Measurements from ENCODE around the gene RRBP1.

DNA sequence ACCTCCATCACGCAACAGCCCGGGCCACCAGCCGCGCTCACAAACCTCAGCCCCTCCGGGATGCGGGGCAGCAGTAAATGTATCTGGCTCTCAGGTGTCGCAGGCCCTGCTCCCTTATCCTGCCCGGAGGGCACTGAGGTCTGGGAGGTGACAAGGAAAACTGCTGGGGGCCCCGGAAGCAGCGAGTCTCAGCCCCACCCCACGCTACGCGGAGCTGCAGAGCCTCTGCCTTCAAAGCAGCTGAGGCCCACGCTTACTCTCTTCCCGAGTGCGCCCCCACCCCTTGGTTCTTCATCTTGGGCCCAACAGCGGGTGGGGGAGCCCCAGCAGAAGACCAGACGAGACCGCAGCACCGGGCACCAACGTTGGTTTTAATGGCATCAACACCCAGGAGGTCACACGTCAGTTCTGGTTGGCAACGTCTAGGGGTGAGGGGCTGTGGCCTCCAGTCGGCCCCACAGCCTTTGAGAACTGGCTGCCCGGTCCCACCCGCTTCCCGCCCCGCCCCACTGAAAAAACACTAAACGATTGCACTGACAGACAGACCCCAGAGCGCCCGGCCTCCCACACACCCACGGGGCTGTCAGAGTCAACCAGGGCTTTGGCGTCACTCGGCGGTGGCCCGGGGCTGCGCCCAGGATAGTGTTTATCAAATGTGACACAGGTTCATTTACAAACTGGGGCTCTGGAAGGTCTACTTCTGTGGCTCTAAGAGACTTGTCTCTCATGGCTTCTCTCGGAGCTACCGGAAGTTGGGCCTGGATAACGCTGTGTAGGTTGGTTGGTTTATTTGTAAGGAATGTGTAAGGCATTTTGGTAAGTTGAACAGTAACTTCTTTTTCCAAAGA lies 68.5 kb downstream of the RRBP1 start:
- TF ChIP-seq, protein P1, sequence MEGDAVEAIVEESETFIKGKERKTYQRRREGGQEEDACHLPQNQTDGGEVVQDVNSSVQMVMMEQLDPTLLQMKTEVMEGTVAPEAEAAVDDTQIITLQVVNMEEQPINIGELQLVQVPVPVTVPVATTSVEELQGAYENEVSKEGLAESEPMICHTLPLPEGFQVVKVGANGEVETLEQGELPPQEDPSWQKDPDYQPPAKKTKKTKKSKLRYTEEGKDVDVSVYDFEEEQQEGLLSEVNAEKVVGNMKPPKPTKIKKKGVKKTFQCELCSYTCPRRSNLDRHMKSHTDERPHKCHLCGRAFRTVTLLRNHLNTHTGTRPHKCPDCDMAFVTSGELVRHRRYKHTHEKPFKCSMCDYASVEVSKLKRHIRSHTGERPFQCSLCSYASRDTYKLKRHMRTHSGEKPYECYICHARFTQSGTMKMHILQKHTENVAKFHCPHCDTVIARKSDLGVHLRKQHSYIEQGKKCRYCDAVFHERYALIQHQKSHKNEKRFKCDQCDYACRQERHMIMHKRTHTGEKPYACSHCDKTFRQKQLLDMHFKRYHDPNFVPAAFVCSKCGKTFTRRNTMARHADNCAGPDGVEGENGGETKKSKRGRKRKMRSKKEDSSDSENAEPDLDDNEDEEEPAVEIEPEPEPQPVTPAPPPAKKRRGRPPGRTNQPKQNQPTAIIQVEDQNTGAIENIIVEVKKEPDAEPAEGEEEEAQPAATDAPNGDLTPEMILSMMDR (IDR thresholded peaks at IDR 0.05), result no peak
- no peak for TF ChIP-seq EP300 (IDR thresholded peaks at IDR 0.05)
- no peak for TF ChIP-seq POLR2A (IDR thresholded peaks at IDR 0.05)
